HepG2 (cell line): ENCODE data around the gene AFAP1. TPM values are rescaled to one million over a fixed set of nuclear protein-coding genes. Genes with fewer than 3 reads are reported as not detected.

Experiments
- CBX1 ChIP-seq: IDR thresholded peaks from one replicate; pipeline ENCODE4 v1.6.1; 2016; ENCODE audit warnings: antibody characterized with exemption, low read depth
- HNF1B ChIP-seq: sonication (generic); formaldehyde crosslinking; IDR thresholded peaks from 2 replicates; pipeline ENCODE4 v1.5.1; 2020; ENCODE audit warnings: mild to moderate bottlenecking, moderate library complexity, missing genetic modification reagents
- HNF4A ChIP-seq: sonication (generic); formaldehyde crosslinking; IDR thresholded peaks from 2 replicates; pipeline ENCODE4 v1.4.0; 2020; ENCODE audit warnings: missing genetic modification reagents
- HOXA7 ChIP-seq: sonication (generic); formaldehyde crosslinking; IDR thresholded peaks from 2 replicates; pipeline ENCODE4 v1.8.1; 2022; ENCODE audit warnings: mild to moderate bottlenecking, missing genetic modification reagents, moderate library complexity
- IRF9 ChIP-seq: sonication (generic); formaldehyde crosslinking; IDR thresholded peaks from 2 replicates; pipeline ENCODE4 v1.8.0; 2022; ENCODE audit warnings: missing genetic modification reagents, mild to moderate bottlenecking, borderline replicate concordance
- MAFF ChIP-seq: IDR thresholded peaks from 2 replicates; pipeline ENCODE4 v1.6.1; 2011; ENCODE audit warnings: low read depth, low read length, improper control_type of control experiment
- NR2F6 ChIP-seq, 2 experiments: IDR thresholded peaks; 2 replicates each; pipeline ENCODE4 v1.6.1; 2016; ENCODE audit warnings: antibody characterized with exemption in 1 of 2, mild to moderate bottlenecking in 1 of 2
- PHF21A ChIP-seq: sonication (generic); formaldehyde crosslinking; IDR thresholded peaks from 2 replicates; pipeline ENCODE4 v1.5.0; 2020; ENCODE audit warnings: mild to moderate bottlenecking, missing genetic modification reagents
- POGZ ChIP-seq: sonication (generic); formaldehyde crosslinking; IDR thresholded peaks from 2 replicates; pipeline ENCODE4 v1.4.0; 2020; ENCODE audit warnings: mild to moderate bottlenecking, missing genetic modification reagents
- RFXANK ChIP-seq: IDR thresholded peaks from 2 replicates; pipeline ENCODE4 v1.6.1; 2016
- SCMH1 ChIP-seq: sonication (generic); formaldehyde crosslinking; IDR thresholded peaks from 2 replicates; pipeline ENCODE4 v1.9.0; 2021; ENCODE audit warnings: missing genetic modification reagents, mild to moderate bottlenecking, borderline replicate concordance
- SETDB1 ChIP-seq: sonication (generic); formaldehyde crosslinking; IDR thresholded peaks from 2 replicates; pipeline ENCODE4 v1.5.1; 2020; ENCODE audit warnings: missing genetic modification reagents, mild to moderate bottlenecking, borderline replicate concordance
- TBL1XR1 ChIP-seq: fragments of 150-350 bp; IDR thresholded peaks from 2 replicates; pipeline ENCODE4 v1.6.1; 2014; ENCODE audit warnings: borderline replicate concordance, low read length; ENCODE audit not compliant: partially characterized antibody
- TFAP4 ChIP-seq: sonication (generic); IDR thresholded peaks from 2 replicates; pipeline ENCODE4 v1.6.1; 2016; ENCODE audit warnings: low read depth, borderline replicate concordance
- TFDP2 ChIP-seq: sonication (generic); formaldehyde crosslinking; IDR thresholded peaks from 2 replicates; pipeline ENCODE4 v1.4.0; 2020; ENCODE audit warnings: missing genetic modification reagents
- ZBTB38 ChIP-seq: sonication (generic); formaldehyde crosslinking; IDR thresholded peaks from 2 replicates; pipeline ENCODE4 v1.5.1; 2020; ENCODE audit warnings: mild to moderate bottlenecking, missing genetic modification reagents
- ZBTB7B ChIP-seq: sonication (generic); formaldehyde crosslinking; IDR thresholded peaks from 2 replicates; pipeline ENCODE4 v1.4.0; 2020; ENCODE audit warnings: missing genetic modification reagents
- ZNF234 ChIP-seq: sonication (generic); formaldehyde crosslinking; conservative IDR thresholded peaks from 2 replicates; pipeline ENCODE4 v1.5.1; 2020; ENCODE audit warnings: mild to moderate bottlenecking, missing genetic modification reagents
- ZNF263 ChIP-seq: sonication (generic); formaldehyde crosslinking; IDR thresholded peaks from 2 replicates; pipeline ENCODE4 v1.4.0; 2020; ENCODE audit warnings: missing genetic modification reagents
- ZNF326 ChIP-seq: sonication (generic); formaldehyde crosslinking; IDR thresholded peaks from 2 replicates; pipeline ENCODE4 v1.4.0; 2020; ENCODE audit warnings: missing genetic modification reagents, borderline replicate concordance
- ZNF780A ChIP-seq: sonication (generic); formaldehyde crosslinking; IDR thresholded peaks from 2 replicates; pipeline ENCODE4 v1.8.0; 2022; ENCODE audit warnings: mild to moderate bottlenecking, missing genetic modification reagents, moderate library complexity
- polyA plus RNA-seq, 8 experiments: library from polyadenylated mRNA; depleted of rRNA in 3 of 8; stranded (reverse) in 7 of 8; unstranded in 1 of 8; fragments of >200 nt; fragmentation: Illumina TruSeq in 4 of 8; extraction: Trizol in 4 of 8; gene quantifications; 2 replicates each; pipeline versions ENCODE4 v1.2.1 to v1.2.3, GENCODE V29; 2011 to 2016; ENCODE audit warnings: low read depth in 4 of 8, missing spikeins in 1 of 8, mixed read lengths in 1 of 8; ENCODE audit not compliant: insufficient read depth in 1 of 8
- total RNA-seq, 5 experiments: library from RNA; depleted of rRNA; stranded (reverse); fragments of >200 nt; fragmentation: Illumina TruSeq; extraction: Trizol; gene quantifications; 2 replicates each; pipeline ENCODE4 v1.2.3, GENCODE V29; 2016; ENCODE audit warnings: low read depth in 1 of 5
- TF ChIP-seq, protein P1 (sequence below): sonication (generic); formaldehyde crosslinking; IDR thresholded peaks from 2 replicates; pipeline ENCODE4 v1.5.0; 2020; ENCODE audit warnings: mild to moderate bottlenecking, missing genetic modification reagents
- TF ChIP-seq, protein P2 (sequence below): sonication (generic); formaldehyde crosslinking; IDR thresholded peaks from 2 replicates; pipeline ENCODE4 v1.8.0; 2022; ENCODE audit warnings: mild to moderate bottlenecking, missing genetic modification reagents, moderate library complexity

The AFAP1 gene
- total and polyA plus RNA-seq, 2 of the 13 experiments (the other 11 are each of a cell fraction or from before 2014, with no cell fraction given) = 2.5 TPM

GRCh38 chr4:7805533-7806337 is 133.9 kb downstream of the AFAP1 start (continued):
- TF ChIP-seq, protein P1, sequence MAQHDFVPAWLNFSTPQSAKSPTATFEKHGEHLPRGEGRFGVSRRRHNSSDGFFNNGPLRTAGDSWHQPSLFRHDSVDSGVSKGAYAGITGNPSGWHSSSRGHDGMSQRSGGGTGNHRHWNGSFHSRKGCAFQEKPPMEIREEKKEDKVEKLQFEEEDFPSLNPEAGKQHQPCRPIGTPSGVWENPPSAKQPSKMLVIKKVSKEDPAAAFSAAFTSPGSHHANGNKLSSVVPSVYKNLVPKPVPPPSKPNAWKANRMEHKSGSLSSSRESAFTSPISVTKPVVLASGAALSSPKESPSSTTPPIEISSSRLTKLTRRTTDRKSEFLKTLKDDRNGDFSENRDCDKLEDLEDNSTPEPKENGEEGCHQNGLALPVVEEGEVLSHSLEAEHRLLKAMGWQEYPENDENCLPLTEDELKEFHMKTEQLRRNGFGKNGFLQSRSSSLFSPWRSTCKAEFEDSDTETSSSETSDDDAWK (CRISPR knock-in tag) = no peak
- TF ChIP-seq ZNF234 (CRISPR knock-in tag) = no peak
- TF ChIP-seq TFAP4 = peak; percentile 61; the same call in 1 of the 2 replicates
- TF ChIP-seq HOXA7 (CRISPR knock-in tag) = no peak
- TF ChIP-seq RFXANK (CRISPR knock-in tag) = no peak
- peak; percentile 63 for TF ChIP-seq NR2F6 (IDR thresholded peaks at IDR 0.05)
- peak; percentile 80; the same call in 1 of the 2 replicates for TF ChIP-seq NR2F6 (CRISPR knock-in tag; IDR thresholded peaks at IDR 0.05)
- TF ChIP-seq HNF4A = peak; percentile 69
- TF ChIP-seq, protein P2, sequence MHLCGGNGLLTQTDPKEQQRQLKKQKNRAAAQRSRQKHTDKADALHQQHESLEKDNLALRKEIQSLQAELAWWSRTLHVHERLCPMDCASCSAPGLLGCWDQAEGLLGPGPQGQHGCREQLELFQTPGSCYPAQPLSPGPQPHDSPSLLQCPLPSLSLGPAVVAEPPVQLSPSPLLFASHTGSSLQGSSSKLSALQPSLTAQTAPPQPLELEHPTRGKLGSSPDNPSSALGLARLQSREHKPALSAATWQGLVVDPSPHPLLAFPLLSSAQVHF = no peak
- TF ChIP-seq POGZ = 0 out of 2 replicates have a peak, but pooled peaks have one; percentile 12
- no peak for TF ChIP-seq ZNF326 (CRISPR knock-in tag)
- no peak for TF ChIP-seq ZNF780A (CRISPR knock-in tag)
- no peak for TF ChIP-seq SETDB1 (CRISPR knock-in tag)
- TF ChIP-seq IRF9 (CRISPR knock-in tag) = no peak
- TF ChIP-seq HNF1B = no peak
- TF ChIP-seq TBL1XR1 = peak; percentile 87
- no peak for TF ChIP-seq SCMH1 (CRISPR knock-in tag)
- peak; percentile 11 for TF ChIP-seq CBX1
- peak; percentile 61; the same call in 1 of the 2 replicates for TF ChIP-seq PHF21A
- no peak for TF ChIP-seq ZBTB7B
- 0 out of 2 replicates have a peak, but pooled peaks have one; percentile 22 for TF ChIP-seq TFDP2 (CRISPR knock-in tag)
- TF ChIP-seq MAFF = no peak
- TF ChIP-seq ZBTB38 (CRISPR knock-in tag) = no peak
- no peak for TF ChIP-seq ZNF263 (CRISPR knock-in tag)
